ENCODE results near the gene CST9.

The CST9 gene

DNA sequence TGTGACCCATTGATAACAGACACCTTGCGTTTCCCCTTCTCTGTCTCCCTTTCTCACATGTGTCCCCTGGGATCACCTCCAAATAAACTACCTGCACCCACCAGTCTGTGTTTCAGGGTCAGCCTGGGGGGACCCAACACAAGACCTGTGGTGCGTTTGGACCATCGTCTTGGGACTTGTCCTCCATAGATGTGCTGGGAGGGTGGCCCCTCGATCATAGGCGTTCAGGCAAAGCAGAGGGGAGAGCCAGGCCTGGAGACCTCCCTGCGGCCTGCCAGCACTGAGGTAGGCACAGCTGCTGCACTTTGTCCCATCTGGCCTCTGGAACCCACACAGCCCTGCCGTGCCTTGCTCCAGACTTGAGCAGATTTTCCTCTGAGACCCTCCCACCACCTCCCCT is 18.1 kb downstream of the CST9 start:
- DNase-seq (ENCODE audit: low spot score): no peak

DNA sequence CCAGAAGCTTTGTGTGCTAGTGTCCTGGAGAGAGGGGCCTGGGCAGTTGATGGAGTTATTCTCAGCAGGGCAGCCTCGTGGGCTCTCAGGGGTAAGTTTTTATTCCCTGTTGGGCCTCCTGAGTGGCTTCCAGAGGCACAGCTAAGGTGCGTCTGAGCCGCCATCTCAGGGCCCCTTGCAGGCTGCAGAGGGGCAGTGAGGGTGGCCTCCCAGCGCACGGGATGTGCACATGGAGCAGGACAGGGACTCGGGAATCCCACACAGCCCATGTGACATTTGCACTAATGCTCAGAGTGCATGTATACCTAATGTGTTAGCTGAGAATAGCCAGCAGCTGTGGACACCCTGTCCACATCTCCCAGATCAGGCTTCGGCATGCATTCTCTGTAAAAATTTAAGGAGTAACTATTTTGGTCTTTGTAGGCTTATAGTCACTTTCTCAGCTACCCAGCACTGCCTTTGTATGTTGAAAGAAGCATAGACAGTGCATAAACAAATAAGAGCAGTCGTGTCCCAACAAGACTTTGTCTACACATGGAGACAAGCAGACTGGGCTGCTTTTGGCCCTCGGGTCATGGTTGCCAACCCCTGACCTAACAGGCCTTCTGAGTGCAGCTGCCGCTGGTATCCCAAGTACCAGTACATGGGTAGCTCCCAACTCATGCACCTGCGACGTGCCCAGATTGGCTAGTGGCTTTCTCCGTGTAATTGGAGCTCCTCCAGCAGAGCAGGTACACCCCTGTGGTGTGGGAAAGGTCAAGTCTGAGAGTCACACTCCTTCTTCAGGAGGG is 18.8 kb downstream of the CST9 start:
- no peak for DNase-seq (ENCODE audit: low spot score)

DNA sequence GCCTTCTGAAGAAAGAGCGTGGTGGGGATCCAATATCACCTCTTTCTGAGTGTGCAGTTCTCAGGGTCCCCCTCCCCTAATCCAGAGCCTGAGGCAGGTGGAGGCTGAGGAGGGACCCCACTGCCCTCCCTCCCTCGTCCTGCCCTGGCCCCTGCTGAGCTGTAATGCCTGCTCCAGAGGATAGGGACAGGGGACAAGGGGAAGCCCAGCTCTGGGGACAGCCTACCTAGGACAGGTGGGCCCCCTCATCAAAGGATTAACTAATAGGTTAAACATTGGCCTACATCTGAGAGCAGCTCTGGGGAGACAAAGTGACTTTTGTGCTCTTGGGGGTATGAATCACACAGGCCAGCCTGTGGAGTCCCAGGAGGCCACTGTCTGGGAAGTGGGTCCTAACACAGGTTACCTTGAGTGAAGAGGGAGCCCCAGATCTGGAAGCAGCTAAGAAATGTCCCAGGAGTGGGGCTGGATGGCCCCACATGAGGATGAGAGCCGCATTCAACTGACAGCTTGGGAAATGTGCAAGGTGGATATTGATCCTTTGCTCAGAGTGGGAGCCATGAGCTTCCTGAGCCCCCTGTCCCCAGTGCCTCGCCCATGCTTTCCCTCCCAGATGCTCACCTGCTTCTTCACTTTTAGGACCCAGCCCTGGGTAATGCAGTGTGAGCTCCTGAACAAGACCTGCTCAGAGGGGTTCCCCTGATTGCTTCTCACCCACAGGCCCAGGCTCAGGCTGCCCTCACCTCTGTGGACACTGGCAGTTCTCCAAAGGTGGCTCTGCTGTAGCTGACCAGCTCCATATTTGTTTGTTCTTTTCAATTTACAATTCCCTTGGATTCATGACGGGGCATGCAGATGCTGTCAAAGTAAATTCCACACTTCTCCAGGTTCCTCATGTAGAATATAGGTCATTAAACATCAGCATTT is 19.6 kb downstream of the CST9 start:
- DNase-seq (ENCODE audit: low spot score): peak; percentile 93

DNA sequence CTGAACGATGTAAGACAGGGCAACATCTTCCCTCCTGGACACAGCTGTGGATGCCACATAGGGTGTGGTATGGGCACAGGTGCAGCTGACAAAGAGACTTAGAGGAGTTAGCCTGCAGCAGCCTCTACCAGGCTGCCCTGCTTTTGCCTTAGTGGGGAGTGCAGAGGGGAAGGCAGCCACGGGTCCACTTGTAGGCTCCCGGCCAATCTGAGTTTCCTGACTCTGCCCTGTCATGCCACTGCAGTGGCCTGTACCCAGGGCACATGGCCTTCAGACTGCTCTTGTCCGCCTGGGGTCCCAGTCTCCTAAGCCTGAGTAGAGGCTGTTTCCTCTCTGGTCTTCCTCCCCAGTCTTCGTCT is 20.3 kb downstream of the CST9 start:
- DNase-seq (ENCODE audit: low spot score): peak; percentile 60

DNA sequence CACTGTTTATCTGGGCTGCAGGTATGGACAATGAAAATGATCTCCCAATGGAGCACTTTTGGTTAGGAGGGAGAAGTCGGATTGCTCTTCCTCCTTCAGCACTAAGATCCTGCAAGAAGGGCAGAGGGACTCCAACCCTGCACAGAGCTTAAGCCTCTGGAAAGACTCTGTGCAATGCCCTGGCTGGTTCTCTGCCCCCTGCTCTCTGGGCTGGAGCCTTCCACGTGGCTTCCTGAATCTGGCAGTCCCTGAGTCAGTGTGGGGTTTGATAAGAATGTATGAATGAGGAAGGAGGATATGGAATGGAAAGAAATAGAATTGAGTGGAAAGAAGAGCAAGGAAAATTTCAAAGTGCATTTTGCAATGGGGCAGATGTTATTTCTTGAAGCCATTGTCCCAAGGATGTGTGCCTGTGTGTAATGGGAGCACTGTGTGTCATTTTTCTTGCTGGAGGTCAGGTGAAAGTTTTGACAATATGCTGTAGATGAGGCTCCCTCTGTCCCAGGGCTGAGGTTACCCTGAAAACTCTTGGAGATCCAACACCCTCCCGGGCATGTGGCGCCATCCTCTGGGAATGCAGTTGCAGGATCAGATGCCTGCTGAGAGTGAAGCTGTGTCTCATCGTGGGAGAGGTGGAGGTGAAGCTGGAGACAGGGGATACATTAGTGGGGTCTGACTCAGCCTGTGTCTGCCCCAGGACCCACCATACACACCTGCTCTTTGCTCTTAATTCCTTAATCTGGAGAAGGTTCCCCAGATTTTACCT is 21.1 kb downstream of the CST9 start:
- DNase-seq (ENCODE audit: low spot score): peak; percentile 22

DNA sequence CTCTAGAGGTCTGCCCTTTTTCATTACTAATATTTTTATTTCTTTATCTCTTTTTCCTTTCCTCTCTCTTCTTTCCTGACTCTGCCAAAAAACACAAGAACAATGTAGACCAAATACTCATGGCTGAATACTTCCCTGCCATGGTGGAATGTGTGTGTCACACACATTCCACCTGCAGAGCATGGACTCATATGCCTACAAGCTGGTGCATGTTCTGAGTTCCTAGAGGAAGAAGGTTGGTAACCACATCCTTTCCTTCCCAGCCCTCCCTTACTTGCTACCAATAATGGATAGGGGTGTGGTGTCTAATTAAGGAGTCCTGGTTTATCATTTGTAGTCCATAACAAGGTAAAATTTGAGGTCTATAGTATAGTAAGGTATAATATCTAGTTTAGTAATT is 22.2 kb downstream of the CST9 start:
- peak; percentile 78 for DNase-seq (ENCODE audit: low spot score)

DNA sequence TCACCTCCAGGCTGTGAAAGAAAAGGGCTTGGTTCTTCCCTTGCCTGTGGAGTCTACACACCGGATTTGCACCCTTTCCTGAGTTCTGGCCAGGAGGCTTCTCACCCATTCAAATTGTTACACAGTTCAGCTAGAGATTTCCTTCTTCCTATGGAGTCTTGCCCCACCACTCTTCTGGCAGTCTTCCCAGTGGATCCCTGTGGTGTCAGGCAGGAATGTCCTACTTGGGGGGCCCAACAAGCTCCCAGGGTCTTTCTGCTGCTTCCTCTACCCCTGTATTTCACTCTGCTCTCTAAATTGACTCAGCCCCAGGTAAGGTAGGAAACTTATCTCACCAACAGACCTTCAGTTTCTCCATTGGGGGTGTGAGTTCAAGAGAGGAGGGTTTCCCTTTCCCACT is 23.4 kb downstream of the CST9 start:
- no peak for DNase-seq (ENCODE audit: low spot score)

DNA sequence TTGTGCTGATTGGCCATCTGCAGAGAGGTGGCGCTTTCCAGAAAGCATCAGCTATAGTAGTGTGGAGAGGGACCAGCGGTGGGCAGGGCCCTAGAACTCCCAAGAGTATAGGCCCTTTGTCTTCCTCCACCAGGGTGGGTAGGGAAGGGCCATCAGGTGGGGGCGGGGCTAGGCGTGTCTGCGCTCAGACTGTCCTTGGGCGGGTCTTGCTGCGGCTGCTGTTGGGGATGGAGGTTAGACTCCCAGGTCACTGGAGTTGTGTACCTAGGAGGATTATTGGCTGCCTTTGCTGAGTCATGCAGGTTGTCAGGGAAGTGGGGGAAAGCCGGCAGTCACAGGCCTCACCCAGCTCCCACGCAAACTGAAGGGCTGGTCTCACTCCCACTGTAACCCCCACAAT is 23.9 kb downstream of the CST9 start:
- peak; percentile 80 for DNase-seq (ENCODE audit: low spot score)

DNA sequence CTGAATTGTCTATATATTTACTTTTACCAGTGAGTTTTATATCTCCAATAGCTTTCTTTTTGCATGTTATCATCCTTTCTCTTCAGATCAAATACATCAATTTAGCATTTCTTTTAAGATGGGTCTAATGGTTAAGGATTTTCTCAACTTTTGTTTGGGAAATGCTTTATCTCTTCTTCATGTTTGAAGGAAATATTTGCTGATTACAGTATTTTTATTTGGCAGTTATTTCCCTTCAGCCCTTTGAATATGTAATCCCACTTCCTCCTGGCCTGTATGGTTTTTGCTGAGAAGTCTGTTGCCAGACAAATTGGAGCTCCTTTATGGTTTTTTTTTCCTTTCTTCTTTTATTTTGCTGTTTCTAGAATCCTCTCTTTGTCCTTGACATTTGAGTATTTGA is 30.7 kb downstream of the CST9 start:
- DNase-seq (ENCODE audit: low spot score): no peak

DNA sequence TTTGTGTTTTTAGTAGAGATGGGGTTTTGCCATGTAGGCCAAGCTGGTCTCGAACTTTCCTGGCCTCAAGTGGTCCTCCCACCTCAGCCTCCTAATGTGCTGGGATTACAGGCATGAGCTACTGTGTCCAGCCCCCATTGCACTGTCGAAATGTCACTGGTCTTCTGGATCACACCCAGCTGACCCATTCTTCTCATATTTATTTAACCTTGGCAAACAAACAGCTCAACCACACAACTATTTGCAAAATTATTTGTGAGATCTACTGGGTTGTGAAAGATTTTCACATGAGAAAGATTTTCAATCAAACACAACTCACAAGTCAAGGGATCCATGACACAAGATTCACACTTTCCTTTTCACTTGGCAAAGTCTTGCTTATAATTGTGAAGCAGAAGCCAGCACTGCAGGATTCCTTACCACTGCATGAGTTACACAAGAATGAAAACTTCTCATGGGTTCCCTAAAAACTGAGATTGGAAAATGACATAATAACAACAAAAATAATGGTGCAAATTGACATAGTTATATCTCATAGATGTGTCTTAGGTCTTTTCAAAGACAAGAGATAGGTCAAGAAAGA is 35.4 kb downstream of the CST9 start:
- no peak for DNase-seq (ENCODE audit: low spot score)

DNA sequence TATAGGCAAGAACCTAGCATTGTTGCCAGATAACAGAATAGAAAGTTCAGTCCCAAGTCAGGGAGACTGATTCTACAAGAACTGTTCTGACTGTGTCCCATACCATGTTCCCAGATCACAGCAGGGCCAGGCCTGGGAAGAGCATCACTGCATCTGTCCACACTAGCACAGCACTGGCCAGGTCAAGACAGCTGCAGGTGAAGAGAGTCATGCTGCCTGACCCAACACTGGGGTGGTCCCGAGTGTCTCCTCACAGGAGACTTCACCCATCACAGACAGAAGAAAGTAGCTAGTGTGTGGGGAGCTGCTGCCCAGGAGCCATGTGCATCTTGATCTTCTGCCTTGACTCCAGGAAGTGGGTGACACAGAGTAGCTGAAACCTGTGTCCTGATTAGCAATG is 36.1 kb downstream of the CST9 start:
- no peak for DNase-seq (ENCODE audit: low spot score)

DNA sequence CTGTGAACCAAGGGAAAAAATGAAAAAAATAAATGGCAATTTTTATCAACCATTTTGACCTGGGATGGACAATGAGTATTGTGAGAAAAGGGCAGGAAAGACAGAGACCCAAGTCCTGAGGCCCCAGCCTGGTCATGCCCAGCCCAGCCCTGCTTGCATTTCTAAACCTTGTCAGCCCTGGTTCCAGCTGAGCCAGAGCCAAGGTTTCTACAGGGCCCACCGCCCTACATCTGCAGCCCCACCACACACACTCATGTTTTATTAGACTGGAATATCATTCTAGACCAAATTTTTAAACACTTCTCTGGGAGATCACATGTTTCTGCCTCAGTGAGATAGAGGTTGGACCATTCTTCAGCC is 36.8 kb downstream of the CST9 start:
- DNase-seq (ENCODE audit: low spot score): no peak

DNA sequence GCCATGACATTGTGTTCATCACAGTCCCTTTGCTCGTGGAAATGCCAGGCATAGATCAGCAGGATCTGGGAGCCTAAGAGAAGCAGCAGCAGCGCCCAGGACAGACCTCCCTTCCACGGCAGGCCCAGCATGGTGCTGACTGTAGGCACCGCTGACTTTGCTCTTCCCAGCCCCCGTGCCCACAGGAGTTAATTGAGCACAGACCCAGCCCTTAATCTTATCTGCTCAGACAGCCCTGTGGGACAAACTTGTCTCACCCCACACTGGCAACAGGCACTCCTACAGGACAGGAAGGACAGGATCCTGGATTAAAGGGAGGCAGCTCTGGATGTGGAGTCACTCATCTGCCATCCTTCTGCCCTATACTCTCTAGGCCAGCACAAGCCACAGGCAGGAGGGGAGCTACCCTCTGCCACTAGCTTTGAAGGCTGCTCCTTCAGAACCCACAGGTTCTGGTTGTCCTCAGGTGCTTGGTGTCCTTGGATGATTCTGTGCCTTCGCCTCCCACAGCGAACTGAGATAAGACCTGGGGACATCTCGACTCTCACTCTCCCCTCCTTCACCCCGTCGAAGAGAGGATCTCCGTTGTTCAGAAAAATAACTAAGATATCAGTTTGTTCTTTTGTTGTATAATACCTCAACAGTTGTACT is 37.3 kb downstream of the CST9 start, which contains the start of gene CST9L:
CST9L (minus strand) TSS at position 165 of the 651 bp plus-strand sequence; CDS start at position 131, 34 bp downstream.
- no peak for DNase-seq (ENCODE audit: low spot score)

DNA sequence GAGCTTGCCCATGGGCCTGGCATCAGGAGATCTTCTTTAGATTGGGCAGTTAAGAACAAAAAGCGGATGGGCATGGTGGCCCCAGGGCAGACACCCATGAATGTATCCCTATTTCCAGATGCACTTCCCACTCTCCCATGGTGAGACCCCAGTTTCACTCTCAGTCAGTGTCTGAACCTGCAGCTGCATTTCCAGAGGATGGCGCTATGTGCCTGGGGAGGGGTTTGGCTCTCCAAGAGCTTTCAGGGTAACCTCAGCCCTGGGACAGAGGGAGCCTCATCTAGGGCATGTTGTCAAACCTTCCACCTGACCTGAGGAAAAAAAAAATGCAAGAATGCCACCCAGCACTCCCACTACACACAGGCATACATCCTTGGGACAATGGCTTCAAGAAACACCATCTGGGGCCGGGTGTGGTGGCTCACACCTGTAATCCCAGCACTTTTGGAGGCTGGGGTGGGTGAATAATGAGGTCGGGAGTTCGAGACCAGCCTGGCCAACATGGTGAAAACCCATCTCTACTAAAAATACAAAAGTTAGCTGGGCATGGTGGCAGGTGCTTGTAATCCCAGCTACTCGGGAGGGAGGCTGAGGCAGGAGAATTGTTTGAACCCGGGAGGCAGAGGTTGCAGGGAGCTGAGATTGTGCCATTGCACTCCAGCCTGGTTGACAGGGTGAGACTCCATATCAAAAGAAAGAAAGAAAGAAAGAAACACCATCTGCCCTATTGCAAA is 39.4 kb downstream of the CST9 start:
- no peak for DNase-seq (ENCODE audit: low spot score)

DNA sequence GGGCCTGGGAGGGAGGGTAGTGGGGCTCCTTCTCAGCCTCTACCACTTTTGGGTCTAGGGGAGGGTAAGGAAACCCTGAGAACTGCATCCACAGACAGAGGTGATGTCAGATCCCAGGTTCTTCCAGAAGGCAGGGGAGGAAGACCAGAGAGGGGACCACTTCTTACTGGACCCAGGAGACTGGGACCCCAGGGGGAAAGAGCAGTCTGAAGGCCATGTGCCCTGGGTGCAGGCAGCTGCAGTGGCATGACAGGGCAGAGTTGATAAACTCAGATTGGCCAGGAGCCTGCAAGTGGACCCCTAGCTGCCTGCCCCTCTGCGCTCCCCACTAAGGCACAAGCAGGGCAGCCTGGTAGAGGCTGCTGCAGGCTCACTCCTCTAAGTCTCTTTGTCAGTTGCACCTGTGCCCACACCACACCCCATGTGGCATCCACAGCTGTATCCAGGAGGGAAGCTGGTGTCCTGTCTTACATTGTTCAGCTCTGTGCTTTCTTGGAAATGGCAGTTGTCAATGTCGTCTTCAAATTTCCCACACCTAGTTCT is 40.1 kb downstream of the CST9 start:
- DNase-seq (ENCODE audit: low spot score): no peak

DNA sequence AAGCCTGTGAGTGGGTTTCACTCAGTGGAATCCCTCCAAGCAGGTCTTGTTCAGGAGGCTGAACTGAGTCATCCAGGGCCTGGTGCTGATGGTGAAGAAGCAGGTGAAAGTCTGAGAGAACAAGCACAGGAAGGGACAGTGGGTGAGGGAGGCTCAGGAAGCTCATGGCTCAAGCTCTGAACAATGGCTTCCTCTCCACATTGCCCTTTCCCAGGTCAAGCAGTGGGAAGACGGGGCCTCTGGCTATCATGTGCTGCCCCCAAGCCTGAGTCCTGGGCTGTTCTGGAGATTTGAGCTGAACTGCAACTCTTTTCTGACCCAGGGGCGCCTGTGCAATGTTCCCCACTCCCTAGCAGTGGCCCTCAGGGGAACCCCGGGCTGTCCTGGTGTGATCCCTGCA is 40.8 kb downstream of the CST9 start:
- DNase-seq (ENCODE audit: low spot score): no peak

DNA sequence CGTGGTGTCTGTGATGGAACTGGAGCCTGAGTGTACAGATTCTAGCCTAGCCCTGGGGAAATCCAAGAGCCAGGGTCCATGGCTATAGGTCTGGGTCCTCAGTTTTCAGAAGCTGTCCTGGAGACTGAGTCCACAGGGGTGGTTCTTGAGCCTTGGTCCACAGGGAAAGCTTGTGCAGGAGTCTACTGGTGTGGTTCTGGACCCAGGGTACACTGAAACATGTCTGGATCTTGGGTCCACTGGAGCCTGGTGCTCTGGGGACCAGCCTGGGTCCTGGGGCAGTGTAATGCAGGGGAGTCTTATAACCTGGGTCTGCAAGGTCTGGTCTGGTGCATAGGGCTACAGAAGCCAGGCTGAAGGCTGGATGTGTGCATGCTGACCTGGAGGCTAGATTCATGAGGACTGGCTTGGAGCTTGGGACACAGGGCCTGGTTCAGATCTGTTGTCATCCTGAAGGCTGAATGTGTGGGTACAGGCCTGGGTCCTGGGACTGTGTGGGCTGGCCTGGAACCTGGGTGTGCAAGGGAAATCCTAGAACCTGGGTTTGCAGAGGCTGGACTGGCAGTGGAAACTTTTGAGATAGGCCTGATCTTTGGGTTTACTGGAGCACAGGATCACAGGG is 42.9 kb downstream of the CST9 start:
- no peak for DNase-seq (ENCODE audit: low spot score)

DNA sequence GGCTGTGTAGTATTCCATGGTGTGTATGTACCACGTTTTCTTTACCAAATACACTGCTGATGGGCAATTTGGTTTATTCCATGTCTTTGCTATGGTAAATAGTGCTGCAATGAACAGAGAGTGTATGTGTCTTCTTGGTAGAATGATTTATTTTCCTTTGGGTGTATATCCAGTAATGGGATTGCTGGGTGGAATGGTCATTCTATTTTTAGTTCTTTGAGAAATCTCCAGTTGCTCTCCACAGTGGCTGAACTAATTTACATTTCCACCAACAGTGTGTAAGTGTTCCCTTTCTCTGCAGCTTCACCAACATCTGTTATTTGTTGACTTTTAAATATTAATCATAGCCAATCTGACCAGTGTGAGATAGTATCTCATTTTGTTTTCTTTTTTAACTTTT is 51.3 kb downstream of the CST9 start:
- DNase-seq (ENCODE audit: low spot score): no peak
